GM21576 (cell line): ENCODE measurements around the gene SLC50A1.
A peak's percentile ranks its signal among the peaks of the same experiment; 100 is the strongest.

Source experiments
- ATAC-seq: cut with Tn5 transposase; IDR thresholded peaks from one replicate; pipeline ENCODE4 v1.9.1; 2021; ENCODE audit warnings: mild to moderate bottlenecking, moderate library complexity; ENCODE audit not compliant: unreplicated experiment

The SLC50A1 gene, protein sequence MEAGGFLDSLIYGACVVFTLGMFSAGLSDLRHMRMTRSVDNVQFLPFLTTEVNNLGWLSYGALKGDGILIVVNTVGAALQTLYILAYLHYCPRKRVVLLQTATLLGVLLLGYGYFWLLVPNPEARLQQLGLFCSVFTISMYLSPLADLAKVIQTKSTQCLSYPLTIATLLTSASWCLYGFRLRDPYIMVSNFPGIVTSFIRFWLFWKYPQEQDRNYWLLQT

DNA sequence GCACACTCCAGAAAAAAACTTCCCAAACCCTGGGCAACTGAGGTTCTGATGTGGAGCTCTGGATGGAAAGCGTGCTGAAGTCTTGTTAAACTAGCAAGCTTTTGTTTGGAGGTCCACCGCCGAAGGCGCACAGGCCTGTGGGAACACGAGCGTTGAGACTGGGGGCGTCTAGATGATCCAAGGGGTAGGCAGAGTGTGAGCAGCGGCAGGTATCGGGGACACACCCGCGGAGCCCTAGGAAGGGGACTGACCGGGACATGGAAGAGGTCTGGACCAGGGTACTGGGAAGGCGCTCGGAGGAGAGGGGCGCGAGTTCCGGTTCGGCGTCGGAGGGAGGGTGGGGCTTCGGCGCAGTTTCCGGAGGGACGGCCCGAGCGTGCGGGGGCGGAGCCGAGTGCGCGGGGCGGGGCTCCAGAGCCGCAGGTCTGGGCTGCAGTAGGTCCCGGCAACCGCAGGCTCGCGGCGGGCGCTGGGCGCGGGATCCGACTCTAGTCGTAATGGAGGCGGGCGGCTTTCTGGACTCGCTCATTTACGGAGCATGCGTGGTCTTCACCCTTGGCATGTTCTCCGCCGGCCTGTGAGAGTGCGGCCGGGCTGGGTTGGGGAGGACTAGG is at the start of gene SLC50A1:
Gene SLC50A1, plus strand, starts transcription at position 438 of the 614 bp plus-strand sequence. Its CDS starts 60 bp downstream, at position 498.
- ATAC-seq = peak; percentile 55

DNA sequence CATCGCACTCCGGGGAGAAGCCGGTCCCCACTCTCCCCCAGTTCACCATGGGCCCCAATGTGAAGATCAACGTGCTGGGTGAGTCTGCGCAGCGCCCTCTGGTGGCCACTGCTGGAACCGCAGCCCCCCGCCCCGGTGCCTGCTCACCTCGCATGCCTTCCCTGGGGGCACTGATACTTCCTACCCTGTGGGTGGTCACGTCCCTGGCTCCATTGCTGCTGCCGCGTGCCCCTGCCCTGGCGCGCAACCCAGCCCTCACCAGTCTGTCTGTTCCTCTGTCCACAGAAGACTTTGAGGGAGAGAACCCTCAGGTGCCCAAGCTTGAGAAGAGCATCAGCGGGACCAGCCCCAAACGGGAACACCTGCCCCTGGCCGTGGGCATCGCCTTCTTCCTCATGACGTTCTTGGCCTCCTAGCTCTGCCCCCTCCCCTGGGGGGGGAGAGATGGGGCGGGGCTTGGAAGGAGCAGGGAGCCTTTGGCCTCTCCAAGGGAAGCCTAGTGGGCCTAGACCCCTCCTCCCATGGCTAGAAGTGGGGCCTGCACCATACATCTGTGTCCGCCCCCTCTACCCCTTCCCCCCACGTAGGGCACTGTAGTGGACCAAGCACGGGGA is 49.4 kb upstream of the SLC50A1 start:
- no peak for ATAC-seq

DNA sequence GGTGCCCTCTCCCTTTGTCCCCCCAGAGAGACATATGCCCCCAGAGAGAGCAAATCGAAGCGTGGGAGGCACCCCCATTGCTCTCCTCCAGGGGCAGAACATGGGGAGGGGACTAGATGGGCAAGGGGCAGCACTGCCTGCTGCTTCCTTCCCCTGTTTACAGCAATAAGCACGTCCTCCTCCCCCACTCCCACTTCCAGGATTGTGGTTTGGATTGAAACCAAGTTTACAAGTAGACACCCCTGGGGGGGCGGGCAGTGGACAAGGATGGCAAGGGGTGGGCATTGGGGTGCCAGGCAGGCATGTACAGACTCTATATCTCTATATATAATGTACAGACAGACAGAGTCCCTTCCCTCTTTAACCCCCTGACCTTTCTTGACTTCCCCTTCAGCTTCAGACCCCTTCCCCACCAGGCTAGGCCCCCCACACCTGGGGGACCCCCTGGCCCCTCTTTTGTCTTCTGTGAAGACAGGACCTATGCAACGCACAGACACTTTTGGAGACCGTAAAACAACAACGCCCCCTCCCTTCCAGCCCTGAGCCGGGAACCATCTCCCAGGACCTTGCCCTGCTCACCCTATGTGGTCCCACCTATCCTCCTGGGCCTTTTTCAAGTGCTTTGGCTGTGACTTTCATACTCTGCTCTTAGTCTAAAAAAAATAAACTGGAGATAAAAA is 48.7 kb upstream of the SLC50A1 start:
- no peak for ATAC-seq

DNA sequence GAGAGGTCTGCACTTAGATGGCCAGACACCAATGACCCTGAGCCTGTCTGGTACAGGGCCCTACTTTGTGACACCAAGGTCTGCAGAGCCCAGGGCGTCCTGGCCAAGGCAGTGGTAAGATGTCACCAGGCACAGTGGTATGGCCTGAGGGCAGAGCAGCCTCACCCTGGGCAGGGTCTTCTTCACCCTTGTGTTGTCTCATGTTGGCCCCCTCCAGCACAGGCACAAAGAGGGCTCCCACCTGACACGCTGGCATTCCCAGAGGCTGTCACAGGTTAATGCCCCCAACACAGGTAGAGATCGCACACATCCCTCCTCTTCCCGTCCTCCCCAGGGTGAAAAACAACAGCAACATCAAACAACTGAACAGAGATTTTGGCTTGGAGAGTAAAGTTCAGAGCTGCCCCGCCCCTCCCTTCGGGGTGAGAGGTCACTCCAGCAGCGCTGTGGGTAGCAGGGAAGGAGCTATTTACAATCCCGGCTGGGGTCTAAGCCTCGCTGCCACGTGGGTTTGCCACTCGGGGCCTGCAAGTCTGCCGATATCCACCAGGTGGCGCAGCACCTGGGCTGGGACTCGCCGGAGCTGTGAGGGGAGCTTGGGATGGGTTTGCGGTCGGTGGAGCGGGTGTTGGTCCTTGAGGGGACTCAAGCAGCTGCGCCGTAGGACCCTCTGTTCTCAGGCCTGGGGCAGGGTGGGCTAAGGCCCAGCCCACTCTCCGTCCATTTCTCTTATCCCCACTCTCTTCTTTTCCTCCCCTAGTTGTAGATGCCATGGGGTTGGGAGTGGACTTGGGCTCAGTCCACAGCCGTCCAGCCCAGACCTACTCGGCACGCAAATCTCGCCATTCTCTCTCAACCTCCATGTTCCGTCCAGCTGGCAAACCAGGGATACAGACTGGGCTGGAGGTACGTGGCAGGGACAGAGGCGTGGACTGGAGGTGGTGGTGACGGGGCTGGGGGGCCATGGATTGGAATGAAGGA is 44.3 kb upstream of the SLC50A1 start:
- ATAC-seq = no peak

DNA sequence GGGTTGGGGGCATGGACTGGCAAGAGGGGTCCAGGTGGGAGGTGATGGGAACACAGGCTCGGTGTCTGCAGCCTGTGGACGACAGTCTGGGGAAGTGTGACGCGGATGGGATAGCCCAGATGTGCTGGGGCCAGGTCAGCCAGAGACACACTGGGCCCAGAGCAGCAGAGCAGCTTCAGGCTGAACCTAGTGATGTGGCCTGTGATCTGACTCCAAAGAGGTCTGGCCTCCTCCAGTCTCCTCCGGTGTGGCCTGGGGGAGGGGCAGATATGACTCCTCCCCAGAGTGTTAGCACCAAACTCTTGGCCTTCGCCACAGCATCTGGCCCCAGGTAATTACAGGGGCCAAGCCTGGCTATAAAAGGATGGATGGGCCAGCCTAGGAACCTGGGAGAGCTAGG is 43.5 kb upstream of the SLC50A1 start:
- no peak for ATAC-seq

DNA sequence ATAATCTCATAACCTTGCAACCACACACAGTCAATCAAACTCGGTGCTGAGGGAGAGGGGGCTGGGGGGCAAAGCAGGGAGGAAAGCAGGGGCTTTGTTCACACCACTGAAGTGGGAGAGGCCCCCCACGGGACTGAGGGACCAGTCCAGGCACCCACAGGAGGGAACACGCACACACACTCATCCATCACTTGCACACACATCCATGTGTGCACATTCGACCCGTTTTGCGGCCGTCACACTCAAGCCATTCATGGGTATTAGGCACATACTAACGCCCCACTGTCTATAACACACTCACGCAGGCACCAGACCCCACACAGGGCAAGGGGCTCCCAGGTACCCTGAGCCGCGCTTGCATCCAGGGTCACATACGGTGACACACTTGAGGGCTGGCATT is 43.0 kb upstream of the SLC50A1 start:
- no peak for ATAC-seq

DNA sequence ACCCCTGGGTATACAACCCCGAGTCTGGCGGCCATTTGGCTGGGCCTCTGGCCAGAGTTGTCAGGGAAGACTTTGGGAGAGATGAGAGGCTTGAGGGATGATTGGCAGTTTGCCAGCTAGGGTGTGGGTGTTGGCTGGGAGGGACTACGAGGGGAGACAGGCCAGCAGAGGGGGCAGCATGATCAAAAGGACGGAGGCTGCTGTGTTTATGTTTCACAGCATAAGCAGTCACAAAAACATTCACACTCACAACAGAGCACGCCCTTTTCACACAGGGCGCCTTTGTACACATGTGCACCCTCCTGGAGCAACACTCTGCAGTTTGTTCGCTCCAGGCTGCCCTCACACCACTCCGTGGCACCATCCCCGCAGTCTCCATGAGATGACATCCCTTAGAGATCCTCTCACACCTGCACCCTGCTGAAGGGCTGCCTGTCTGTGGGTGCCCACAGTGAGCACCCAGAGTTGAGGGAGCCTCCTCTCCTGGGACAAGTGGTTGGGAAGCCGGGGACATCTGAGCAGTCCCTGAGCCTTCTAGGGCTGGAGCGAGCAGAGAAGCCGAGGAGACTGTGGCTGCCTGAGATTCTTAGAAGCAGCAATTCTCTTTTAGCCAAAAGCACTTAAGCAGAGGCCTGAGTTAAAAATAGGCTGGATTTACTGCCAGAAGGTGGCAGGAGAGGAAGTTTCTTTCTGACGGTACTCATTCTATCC is 41.6 kb upstream of the SLC50A1 start:
- no peak for ATAC-seq

DNA sequence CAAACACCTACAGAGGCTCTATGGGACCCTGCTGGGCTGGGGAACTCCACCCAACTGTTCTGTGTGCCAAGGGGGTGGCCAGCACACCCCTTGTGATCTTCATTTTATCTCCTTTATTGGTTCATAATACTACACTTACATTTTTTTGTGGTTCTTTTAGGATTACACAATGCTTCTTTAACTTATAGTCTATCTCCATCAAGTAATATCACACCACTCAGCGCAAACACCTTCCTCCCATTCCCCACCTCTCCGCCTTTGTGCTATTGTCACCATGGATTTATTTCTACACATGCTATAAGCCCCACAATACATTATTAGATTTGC is 41.1 kb upstream of the SLC50A1 start:
- ATAC-seq = no peak

DNA sequence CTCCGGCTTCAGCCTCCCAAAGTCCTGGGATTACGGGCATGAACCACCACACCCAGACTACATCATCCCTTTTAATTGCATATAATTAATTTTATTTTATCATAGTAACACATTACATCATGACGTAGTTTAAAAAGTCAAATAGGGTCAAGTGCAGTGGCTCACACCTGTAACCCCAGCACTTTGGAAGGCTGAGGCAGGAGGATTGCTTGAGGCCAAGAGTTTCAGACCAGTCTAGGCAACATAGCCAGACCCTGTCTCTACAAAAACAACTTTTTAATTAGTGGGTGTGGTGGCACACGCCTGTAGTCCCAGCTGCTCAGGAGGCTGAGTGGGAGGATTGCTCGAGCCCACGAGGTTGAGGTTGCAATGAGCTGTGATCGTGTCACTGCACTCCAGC is 36.3 kb upstream of the SLC50A1 start:
- ATAC-seq = no peak

DNA sequence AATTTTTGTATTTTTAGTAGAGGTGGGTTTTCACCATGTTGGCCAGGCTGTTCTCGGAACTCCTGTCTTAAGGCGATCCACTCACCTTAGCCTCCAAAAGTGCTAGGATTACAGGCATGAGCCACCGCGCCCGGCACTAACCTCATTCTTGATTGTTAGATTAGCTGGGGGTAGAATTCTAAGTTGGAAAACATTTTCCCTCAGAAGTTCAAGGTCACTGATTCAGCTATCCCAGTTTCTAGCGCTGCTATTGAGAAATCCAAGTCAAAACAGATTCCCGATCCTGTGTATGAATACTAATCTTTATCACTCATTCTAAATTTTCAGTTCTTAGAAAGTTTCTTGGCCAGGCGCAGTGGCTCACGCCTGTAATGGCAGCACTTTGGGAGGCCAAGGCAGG is 32.3 kb upstream of the SLC50A1 start:
- ATAC-seq = no peak

DNA sequence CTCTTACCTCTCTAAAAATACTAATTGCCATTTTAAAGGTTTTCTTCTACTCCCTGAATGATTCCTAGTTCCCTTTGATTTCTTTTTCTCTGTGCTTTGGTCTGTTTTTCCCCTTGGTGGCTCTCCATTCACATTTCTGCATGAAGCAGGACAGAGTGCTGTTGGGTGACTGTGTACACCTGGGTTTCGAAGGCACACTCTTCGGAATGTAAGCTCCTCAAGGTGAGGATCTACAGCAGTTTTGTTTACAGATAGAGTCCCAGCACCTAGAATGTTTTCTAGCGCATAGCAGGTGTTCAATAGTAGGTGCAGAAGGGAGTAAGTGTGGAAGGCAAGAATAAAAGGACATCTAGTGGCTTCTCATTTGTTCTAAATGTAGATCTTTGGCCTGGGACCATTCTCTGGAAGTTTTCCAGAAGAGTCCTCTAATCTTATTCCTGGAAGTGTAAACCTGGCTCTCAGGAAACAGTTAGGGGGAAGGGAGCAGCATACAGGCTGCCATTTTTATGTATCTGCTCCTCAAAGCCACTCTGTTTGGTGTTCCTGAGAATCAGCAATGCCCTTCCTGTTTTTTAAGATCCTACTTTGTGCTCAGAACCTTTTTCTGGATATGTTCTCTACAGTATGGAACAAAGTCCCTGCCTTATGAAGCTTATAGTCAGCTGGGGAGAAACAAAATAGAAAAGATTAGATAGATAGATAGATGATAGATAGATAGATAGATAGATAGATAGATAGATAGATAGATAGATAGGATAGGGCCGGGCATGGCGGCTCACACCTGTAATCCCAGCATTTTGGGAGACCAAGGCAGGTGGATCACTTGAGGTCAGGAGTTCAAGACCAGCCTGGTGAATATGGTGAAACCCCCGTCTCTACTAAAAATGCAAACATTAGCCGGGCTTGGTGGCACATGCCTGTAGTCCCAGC is 30.8 kb upstream of the SLC50A1 start:
- no peak for ATAC-seq

DNA sequence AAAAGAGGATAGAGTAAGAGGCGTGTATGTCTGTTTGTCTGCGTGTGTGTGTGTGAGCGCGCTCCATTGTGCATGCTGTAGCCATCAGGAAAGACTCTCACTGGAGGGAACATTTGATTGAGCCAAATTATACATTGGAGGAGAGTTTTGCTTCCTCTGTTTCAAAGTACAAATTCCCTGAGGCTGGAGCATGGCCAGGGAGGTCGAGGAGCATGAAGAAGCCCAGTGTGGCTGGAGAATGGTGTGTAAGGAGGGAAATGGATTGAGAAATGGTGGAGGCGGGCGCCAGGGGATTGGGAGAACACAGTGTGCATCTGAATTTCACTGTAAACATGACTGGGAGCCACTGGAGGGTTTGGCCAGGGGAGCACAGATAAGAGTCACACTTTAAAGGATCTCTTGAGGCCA is 30.0 kb upstream of the SLC50A1 start:
- ATAC-seq = no peak

DNA sequence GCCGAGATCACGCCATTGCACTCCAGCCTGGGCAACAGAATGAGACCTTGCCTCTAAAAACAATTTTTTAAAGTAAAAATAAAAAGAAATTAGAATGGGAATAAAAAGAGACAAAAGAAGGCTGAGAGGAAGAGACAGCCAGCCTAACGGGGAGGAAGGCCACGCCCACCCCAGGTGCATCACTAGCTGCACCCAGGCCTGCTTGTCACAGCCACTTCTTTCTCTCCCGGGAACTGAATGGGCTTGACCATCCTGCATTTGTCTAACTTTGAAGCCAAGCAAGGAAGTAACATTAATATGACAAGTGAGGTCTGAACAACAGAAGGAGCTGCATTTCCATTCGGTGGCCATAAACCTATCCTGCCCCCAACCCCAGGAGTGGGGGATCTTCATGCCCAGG is 28.8 kb upstream of the SLC50A1 start:
- ATAC-seq = no peak

DNA sequence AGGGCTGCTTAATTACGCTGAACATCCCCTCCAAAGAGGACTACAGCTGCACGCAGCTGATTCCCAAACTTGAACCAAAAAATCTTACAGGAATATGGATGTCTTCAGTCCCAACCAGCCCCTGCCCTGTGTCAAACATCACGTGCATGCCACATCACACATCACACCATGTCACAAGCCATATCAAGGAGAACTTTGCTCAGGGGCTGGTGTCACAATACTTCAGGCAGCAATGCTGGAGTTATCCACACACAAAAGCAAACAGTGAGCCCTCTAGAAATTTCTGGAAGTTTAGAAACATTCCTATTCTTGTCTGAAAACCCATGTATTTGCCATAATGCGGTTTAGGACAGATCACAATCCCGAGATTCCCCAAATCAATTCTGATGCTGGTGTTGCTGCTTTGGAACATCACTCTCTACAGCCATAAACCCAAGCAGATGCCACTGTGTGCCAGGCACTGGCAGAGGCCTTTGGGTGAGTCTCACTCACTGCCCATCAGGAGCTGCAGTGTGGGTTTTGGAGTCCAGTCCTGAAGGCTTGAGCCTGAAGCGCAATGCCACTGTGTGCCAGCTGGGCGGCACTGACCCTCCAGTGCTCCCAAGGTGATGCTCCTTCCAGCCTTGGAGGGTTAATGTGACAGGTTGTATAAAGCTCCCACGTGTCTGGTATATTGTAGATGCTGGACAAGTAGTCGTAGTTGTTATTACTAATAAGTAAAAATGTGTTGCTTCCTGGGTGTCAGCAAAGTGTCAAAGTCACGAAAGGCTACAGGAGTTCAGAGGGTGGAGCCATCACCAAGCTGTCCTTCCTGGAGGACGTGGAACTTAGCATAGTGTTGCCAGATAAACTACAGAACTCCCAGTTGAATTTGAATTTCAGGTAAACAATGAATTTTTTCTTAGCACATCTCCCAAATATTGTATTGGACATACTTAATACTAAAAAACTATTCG is 28.1 kb upstream of the SLC50A1 start:
- no peak for ATAC-seq

DNA sequence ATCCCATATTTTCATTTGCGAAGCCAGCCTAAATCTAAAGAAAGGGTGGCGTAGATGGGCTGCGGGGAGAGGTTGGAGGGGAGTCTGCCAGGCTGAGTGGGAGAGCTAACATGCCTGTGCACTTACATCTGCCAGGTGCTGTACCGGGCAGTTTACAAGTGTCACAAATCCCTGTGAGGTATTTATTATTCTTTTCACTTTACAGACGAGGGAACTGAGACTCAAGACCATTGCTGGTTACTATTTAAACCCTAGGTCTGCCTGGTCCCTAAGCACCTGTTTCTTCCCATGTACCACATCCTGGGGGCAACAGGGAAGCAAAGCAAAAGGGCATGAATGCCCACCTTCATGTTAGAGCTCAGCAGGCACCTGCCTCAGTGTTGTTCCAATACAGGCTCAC is 27.4 kb upstream of the SLC50A1 start:
- no peak for ATAC-seq

DNA sequence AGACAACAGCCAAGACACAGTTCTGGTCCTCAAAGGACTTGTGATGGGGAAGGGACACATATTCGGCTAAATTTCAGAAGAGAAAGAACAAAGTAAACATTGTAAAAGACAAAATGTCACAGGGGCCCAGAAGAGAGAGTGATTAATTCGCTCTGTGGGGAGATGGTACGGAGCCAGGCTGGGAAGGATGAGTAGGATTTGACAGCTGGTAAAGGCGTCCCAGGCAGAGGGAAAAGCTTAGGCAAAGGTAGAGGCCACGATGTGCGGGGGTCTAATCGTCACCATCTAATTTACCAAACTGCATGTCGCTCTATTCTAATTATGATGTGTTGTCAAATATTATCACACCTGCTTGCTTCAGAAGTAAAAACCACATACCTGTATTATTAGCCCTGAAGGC is 25.3 kb upstream of the SLC50A1 start:
- ATAC-seq = no peak

DNA sequence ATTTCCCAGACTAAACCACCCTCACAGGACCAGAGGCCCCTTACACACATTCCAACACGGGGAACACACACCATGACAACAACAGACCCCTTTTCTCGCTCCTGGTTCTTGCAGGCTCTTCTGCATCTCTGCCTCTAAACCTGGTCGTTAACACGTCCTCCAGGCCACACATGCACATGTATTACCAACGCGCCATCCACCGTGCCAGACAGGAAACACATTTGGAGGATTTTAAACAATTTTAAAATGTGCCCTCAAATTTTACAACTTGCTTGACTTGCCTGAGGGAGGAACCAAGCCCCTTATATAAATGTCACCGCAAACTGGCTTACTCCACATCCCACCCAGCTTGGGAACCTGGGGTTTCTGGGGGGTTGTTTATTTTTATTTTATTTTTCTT is 24.8 kb upstream of the SLC50A1 start:
- no peak for ATAC-seq

DNA sequence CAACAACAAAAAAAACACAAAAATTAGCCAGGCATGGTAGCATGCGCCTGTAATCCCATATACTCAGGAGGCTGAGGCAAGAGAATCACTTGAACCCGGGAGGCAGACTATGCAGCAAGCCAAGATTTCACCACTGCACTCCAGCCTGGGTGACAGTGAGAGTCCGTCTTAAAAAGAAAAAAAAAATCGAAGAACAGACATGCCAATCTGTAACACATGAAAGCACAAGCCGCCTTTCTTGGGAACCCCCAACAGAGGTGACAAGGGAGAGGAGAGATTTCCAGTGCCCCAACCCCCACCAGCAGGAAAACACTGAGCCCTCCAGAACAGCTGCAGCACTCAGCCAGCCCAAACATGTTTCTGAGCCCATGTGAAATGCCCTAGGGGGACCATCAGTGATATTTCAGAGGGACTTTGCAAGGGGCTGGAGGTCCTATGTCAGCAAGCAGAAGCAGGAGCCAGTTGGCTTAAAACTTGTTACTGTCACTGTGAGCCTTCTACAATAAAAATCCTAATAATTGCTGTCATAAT is 22.1 kb upstream of the SLC50A1 start:
- ATAC-seq = no peak
